ENCODE results near the gene ZMAT3.

Gene ZMAT3

GRCh38 chr3:179100652-179101051 lies 29.0 kb upstream of the ZMAT3 start:
- TF ChIP-seq, protein P1, sequence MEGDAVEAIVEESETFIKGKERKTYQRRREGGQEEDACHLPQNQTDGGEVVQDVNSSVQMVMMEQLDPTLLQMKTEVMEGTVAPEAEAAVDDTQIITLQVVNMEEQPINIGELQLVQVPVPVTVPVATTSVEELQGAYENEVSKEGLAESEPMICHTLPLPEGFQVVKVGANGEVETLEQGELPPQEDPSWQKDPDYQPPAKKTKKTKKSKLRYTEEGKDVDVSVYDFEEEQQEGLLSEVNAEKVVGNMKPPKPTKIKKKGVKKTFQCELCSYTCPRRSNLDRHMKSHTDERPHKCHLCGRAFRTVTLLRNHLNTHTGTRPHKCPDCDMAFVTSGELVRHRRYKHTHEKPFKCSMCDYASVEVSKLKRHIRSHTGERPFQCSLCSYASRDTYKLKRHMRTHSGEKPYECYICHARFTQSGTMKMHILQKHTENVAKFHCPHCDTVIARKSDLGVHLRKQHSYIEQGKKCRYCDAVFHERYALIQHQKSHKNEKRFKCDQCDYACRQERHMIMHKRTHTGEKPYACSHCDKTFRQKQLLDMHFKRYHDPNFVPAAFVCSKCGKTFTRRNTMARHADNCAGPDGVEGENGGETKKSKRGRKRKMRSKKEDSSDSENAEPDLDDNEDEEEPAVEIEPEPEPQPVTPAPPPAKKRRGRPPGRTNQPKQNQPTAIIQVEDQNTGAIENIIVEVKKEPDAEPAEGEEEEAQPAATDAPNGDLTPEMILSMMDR (IDR thresholded peaks at IDR 0.05; ENCODE audit: low read depth, low read length), result no peak
- H3K4me3 ChIP-seq (ENCODE audit: low read depth, low read length), result no peak overlapping the region
- peak; percentile 39 for DNase-seq (ENCODE audit: low read depth, low spot score)
- in situ Hi-C loops (cut with HindIII; ENCODE audit: low sequenced_read_pairs), result no loop called here

DNA sequence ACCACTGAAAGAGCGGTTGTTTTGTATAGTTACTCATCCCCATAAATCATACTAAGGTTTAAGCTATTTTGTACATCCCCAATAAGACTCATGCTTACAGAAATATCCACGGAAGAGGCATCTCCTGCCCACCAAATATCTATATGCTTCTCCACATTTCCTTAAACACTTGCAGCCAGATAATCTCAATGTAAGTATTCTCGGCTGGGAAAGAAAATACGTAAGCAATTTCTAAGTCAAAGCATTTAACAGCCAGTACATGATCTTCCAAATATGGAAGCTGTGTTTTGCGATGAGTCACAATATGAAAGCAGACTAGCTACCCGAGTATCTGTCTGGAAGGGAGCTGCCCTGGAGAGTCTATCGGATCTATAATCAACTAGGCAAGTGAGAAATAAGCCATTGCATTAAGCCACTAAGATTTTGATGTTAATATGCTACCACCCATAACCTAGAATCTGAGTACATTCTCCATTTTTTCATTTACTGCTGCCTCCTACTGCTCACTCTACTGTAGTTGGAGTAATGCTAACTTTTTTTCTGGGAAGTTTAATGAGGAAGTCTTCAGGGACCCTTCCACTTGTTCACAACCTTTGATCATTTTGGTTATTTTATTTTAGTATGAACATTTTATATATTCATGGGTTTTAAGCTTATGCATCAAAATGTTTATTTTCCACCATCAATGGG lies 26.9 kb upstream of the ZMAT3 start:
- TF ChIP-seq, protein P1 (IDR thresholded peaks at IDR 0.05; ENCODE audit: low read depth, low read length), result peak; percentile 25
- no peak overlapping the region for H3K4me3 ChIP-seq (ENCODE audit: low read depth, low read length)
- DNase-seq (ENCODE audit: low read depth, low spot score), result peak; percentile 74
- in situ Hi-C loops (cut with HindIII; ENCODE audit: low sequenced_read_pairs), result no loop called here

DNA sequence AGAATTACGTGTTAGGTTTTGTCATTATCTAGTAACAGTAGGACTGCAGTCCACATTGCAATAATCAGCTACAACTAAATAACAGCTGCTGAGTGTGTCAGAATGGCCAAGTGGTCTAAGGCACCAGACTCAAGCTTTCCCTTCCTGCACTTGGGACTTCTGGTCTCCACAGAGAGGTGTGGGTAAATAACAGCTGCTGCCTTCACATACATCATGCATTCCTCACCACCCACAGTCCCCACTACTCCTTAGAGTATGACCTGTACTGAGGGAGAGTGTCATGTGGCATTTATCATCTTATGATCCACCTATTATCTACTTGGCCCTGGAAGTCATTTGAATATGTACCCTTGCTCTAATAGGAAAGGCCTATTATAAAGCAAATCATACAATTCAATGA lies 22.2 kb upstream of the ZMAT3 start:
- no peak overlapping the region for H3K4me3 ChIP-seq (ENCODE audit: low read depth, low read length)
- in situ Hi-C loops (cut with HindIII; ENCODE audit: low sequenced_read_pairs), result no loop called here
- TF ChIP-seq, protein P1 (IDR thresholded peaks at IDR 0.05; ENCODE audit: low read depth, low read length), result no peak
- DNase-seq (ENCODE audit: low read depth, low spot score), result peak; percentile 33

- TF ChIP-seq, protein P1 (IDR thresholded peaks at IDR 0.05; ENCODE audit: low read depth, low read length), result no peak
- DNase-seq (ENCODE audit: low read depth, low spot score), result no peak
- H3K4me3 ChIP-seq (ENCODE audit: low read depth, low read length), result no peak overlapping the region
- in situ Hi-C loops (cut with HindIII; ENCODE audit: low sequenced_read_pairs), result no loop called here
These were observed 19.5 kb upstream of the ZMAT3 start for GRCh38 chr3:179091113-179091512.

GRCh38 chr3:179088306-179088705 lies 16.7 kb upstream of the ZMAT3 start:
- TF ChIP-seq, protein P1 (IDR thresholded peaks at IDR 0.05; ENCODE audit: low read depth, low read length), result no peak
- DNase-seq (ENCODE audit: low read depth, low spot score), result no peak
- no peak overlapping the region for H3K4me3 ChIP-seq (ENCODE audit: low read depth, low read length)
- in situ Hi-C loops (cut with HindIII; ENCODE audit: low sequenced_read_pairs), result no loop called here

- no peak for DNase-seq (ENCODE audit: low read depth, low spot score)
- in situ Hi-C loops (cut with HindIII; ENCODE audit: low sequenced_read_pairs), result no loop called here
- TF ChIP-seq, protein P1 (IDR thresholded peaks at IDR 0.05; ENCODE audit: low read depth, low read length), result no peak
- H3K4me3 ChIP-seq (ENCODE audit: low read depth, low read length), result no peak overlapping the region
These were observed 12.4 kb upstream of the ZMAT3 start for GRCh38 chr3:179083977-179084376.

Measured in astrocyte of the spinal cord (primary cell).